ENCODE data around the gene GTF3C2. TPM values are rescaled to one million over a fixed set of nuclear protein-coding genes. Genes with fewer than 3 reads are reported as not detected.

GTF3C2 gene
- total and polyA plus RNA-seq, 9 of the 15 experiments (the other 6 are each of a cell fraction or from before 2014, with no cell fraction given): 35.5 to 96.8 (median 53.0) TPM

DNA sequence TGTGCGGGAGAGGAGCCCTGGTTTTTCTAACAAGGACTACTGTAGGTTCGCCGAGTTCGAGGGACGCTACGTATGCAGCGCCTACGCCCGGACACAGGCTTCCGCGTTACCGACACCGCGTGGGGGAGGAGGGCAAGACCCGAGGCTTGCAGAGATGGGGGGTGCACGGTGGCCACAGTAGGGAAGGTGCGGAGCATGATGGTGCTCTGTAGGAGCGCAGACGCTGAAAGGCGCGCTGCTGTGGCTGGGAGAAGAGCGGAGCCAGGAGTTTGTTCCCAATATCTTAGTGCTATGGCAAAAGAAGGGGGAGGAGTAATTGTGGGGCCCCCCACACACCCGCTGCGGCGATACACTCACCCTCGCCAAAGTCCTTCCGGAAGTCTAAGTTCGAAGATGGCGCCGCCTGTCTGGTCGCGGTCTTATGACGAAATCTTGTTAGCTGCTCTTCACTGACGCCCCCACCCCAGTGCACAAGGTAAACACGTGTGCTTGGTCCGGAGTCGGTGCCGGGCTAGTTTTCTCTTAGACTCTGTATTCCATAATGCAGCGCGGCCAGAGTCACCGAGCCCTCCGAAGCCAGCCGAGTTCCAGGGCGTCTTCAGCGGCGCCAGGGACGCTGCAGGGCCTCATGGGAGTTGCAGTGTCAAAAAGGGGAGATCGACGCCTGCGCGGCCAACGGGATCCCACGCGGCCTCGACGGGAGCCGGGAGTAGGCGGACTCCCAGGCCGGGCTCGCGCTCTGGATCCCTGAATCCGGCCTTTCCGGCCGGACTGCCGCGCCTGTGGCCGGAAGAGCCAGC lies at the start of gene GTF3C2 (continued):
- TF ChIP-seq, protein P1, sequence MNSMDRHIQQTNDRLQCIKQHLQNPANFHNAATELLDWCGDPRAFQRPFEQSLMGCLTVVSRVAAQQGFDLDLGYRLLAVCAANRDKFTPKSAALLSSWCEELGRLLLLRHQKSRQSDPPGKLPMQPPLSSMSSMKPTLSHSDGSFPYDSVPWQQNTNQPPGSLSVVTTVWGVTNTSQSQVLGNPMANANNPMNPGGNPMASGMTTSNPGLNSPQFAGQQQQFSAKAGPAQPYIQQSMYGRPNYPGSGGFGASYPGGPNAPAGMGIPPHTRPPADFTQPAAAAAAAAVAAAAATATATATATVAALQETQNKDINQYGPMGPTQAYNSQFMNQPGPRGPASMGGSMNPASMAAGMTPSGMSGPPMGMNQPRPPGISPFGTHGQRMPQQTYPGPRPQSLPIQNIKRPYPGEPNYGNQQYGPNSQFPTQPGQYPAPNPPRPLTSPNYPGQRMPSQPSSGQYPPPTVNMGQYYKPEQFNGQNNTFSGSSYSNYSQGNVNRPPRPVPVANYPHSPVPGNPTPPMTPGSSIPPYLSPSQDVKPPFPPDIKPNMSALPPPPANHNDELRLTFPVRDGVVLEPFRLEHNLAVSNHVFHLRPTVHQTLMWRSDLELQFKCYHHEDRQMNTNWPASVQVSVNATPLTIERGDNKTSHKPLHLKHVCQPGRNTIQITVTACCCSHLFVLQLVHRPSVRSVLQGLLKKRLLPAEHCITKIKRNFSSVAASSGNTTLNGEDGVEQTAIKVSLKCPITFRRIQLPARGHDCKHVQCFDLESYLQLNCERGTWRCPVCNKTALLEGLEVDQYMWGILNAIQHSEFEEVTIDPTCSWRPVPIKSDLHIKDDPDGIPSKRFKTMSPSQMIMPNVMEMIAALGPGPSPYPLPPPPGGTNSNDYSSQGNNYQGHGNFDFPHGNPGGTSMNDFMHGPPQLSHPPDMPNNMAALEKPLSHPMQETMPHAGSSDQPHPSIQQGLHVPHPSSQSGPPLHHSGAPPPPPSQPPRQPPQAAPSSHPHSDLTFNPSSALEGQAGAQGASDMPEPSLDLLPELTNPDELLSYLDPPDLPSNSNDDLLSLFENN (IDR thresholded peaks at IDR 0.05; ENCODE audit: low read depth in 2 of 2, low read length in 2 of 2): 0 out of 4 replicates have a peak, but pooled peaks of 1 of the 2 experiments have one; percentile 7
- no peak for TF ChIP-seq BRCA1 (IDR thresholded peaks at IDR 0.05)
- TF ChIP-seq BRCA1 (CRISPR knock-in tag; IDR thresholded peaks at IDR 0.05): peak; percentile 28; the same call in 1 of the 2 replicates
- TF ChIP-seq EP400 (IDR thresholded peaks at IDR 0.05): peak; percentile 99
- TF ChIP-seq ETV5 (CRISPR knock-in tag; IDR thresholded peaks at IDR 0.05; ENCODE audit: low read depth): peak; percentile 92
- peak; percentile 45; the same call in 1 of the 2 replicates for TF ChIP-seq HLTF (IDR thresholded peaks at IDR 0.05)
- no peak for TF ChIP-seq CHD7 (IDR thresholded peaks at IDR 0.05; ENCODE audit: low read depth, low read length)
- TF ChIP-seq SNRNP70 (optimal IDR thresholded peaks at IDR 0.05; ENCODE audit: low read depth, low read length): no peak
- no peak for TF ChIP-seq RHOXF2B (CRISPR knock-in tag; conservative IDR thresholded peaks at IDR 0.05)
- TF ChIP-seq SMARCA4 (IDR thresholded peaks at IDR 0.05): peak; percentile 37; the same call in 1 of the 2 replicates
- TF ChIP-seq MLLT1 (IDR thresholded peaks at IDR 0.05): peak in 1 of 2 experiments; percentile 72; a peak in 2 of 4 replicates
- no peak for TF ChIP-seq NFXL1 (CRISPR knock-in tag; IDR thresholded peaks at IDR 0.05)
